Stomach (tissue), 9 donors: ENCODE measurements around the gene PCNT. TPM values are rescaled to one million over a fixed set of nuclear protein-coding genes. Genes with fewer than 3 reads are reported as not detected.
"Not testable (repeated sequence)": the region's sequence is repeated elsewhere in the genome, so short reads cannot be mapped to it uniquely, and the experiment has no call there.

ENCODE experiments used
- DNase-seq, 2 donors: peaks; one replicate each; pipeline versions ENCODE4 v3.0.0 to v3.0.0-alpha.2; 2013 to 2019
- H3K27ac ChIP-seq, 5 donors: fragments of 200-600 bp in 4 of 5; sonication (generic) in 4 of 5; one replicate each; pipeline ENCODE4 v1.5.1; 2013 to 2019; ENCODE audit warnings: mild to moderate bottlenecking in 1 of 5, moderate library complexity in 1 of 5
- H3K27me3 ChIP-seq, 3 donors: fragments of 200-600 bp; sonication (generic); one replicate each; pipeline ENCODE4 v1.5.1; 2017 to 2019; ENCODE audit warnings: mixed run types in 1 of 3
- H3K36me3 ChIP-seq, 4 donors: fragments of 200-600 bp; sonication (generic); 1 replicate in 3 of 4; 2 replicates in 1 of 4; pipeline ENCODE4 v1.5.1; 2016 to 2019
- H3K4me1 ChIP-seq, 4 donors: fragments of 200-600 bp; sonication (generic); one replicate each; pipeline ENCODE4 v1.5.1; 2016 to 2019
- H3K4me3 ChIP-seq, 4 donors: fragments of 200-600 bp; sonication (generic) in 3 of 4; one replicate each; pipeline ENCODE4 v1.5.1; 2016 to 2019; ENCODE audit warnings: mild to moderate bottlenecking in 1 of 4
- H3K9me3 ChIP-seq, 4 donors: fragments of 200-600 bp; sonication (generic); one replicate each; pipeline ENCODE4 v1.5.1; 2016 to 2019
- EP300 ChIP-seq: sonication (generic); formaldehyde crosslinking; IDR thresholded peaks from one replicate; pipeline ENCODE4 v1.6.1; 2017; ENCODE audit warnings: antibody characterized with exemption
- POLR2A ChIP-seq, 4 donors: fragments of 450-650 bp; IDR thresholded peaks; one replicate each; pipeline ENCODE4 v1.6.1; 2016; ENCODE audit warnings: antibody characterized with exemption in 4 of 4, control low read depth in 2 of 4, mild to moderate bottlenecking in 1 of 4, moderate library complexity in 1 of 4
- POLR2AphosphoS5 ChIP-seq, 3 donors: sonication (generic); formaldehyde crosslinking; IDR thresholded peaks; one replicate each; pipeline ENCODE4 v1.6.1; 2016; ENCODE audit warnings: antibody characterized with exemption in 3 of 3
- WGBS, 5 donors: extraction: QIAGEN DNeasy Blood & Tissue Kit in 3 of 5; methylation state at CpG; one replicate each; pipeline versions ENCODE4 v1.1.5 to v1.1.7; 2013 to 2018; 5-methylcytosine and 5-hydroxymethylcytosine counted together
- intact Hi-C: fragments of 100-400 bp; cut with DNase I; formaldehyde crosslinking; loops from one replicate; pipeline ENCODE4 v1.15.1; 2023; ENCODE audit warnings: low total_unique reads
- polyA plus RNA-seq, 3 donors: library from polyadenylated mRNA; stranded (reverse); fragments of 200-250 nt; gene quantifications; one replicate each; pipeline ENCODE4 v1.2.3, GENCODE V29; 2013
- total RNA-seq, 5 donors: library from RNA; depleted of rRNA; stranded (reverse); fragments of >200 nt; gene quantifications; one replicate each; pipeline versions ENCODE4 v1.1.0 to v1.2.3, GENCODE V29; 2014 to 2016
- TF ChIP-seq, protein P1 (sequence below), 7 experiments: fragments of 450-650 bp in 4 of 7; fragments of 200-600 bp in 3 of 7; sonication (generic) in 3 of 7; IDR thresholded peaks; one replicate each; pipeline ENCODE4 v1.5.1; 2016 to 2019; ENCODE audit warnings: antibody characterized with exemption in 7 of 7, control low read depth in 2 of 7, mild to moderate bottlenecking in 1 of 7
- donor health status: healthy with polysubstance abuse.
- donor health status: Bipolar disorder and iron deficiency.
- donor health status: healthy.

PCNT gene
- total and polyA plus RNA-seq, 8 donors, result 4.7 to 133 (median 38.4) TPM

- Histone ChIP-seq H3K4me1 (peaks cover 0 to 12% (median 0%) of the 10 kb centered on the region in 4 donors), H3K36me3 (peaks cover 7 to 47% (median 35%) of the 10 kb centered on the region in 4 donors), H3K27me3 (no peaks in the 10 kb centered on the region), H3K27ac (no peak overlapping the region), H3K4me3 (no peak overlapping the region), H3K9me3 (peaks cover 0 to 17% (median 11%) of the 10 kb centered on the region in 4 donors)
- WGBS, 5 donors, result 90 to 98% (median 95%) methylated on average over 5 of the region's 5 CpGs
- intact Hi-C loops, result no loop called here
- TF ChIP-seq POLR2A (IDR thresholded peaks at IDR 0.05) (no peak), POLR2AphosphoS5 (IDR thresholded peaks at IDR 0.05) (no peak), EP300 (no peak)
- TF ChIP-seq, protein P1, sequence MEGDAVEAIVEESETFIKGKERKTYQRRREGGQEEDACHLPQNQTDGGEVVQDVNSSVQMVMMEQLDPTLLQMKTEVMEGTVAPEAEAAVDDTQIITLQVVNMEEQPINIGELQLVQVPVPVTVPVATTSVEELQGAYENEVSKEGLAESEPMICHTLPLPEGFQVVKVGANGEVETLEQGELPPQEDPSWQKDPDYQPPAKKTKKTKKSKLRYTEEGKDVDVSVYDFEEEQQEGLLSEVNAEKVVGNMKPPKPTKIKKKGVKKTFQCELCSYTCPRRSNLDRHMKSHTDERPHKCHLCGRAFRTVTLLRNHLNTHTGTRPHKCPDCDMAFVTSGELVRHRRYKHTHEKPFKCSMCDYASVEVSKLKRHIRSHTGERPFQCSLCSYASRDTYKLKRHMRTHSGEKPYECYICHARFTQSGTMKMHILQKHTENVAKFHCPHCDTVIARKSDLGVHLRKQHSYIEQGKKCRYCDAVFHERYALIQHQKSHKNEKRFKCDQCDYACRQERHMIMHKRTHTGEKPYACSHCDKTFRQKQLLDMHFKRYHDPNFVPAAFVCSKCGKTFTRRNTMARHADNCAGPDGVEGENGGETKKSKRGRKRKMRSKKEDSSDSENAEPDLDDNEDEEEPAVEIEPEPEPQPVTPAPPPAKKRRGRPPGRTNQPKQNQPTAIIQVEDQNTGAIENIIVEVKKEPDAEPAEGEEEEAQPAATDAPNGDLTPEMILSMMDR (IDR thresholded peaks at IDR 0.05), result no peak
- DNase-seq, result no peak
These were observed 124.2 kb downstream of the PCNT start for GRCh38 chr21:46448108-46448507.

DNA sequence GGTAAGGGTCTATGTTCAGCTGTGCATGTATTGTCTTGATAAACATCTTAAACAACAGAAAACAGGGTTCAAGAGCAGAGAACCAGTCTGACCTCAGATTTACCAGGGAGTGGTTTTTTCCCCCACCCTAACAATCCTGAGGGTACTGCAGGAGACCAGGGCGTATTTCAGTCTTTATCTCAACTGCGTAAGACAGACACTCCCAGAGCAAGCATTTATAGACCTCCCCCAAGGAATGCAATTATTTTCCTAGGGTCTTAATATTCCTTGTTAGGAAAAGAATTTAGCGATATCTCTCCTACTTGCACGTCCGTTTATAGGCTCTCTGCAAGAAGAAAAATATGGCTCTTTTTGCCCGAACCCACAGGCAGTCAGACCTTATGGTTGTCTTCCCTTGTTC lies 124.9 kb downstream of the PCNT start:
- peaks cover 7 to 40% (median 28%) of the 10 kb centered on the region in 4 donors for H3K36me3 ChIP-seq
- 94 to 98% (median 96%) methylated on average over 6 of the region's 6 CpGs for WGBS, 5 donors
- DNase-seq, H3K4me3 ChIP-seq, intact Hi-C loops, H3K27me3 ChIP-seq, H3K27ac ChIP-seq: not testable (repeated sequence)
- H3K9me3 ChIP-seq, result peaks cover 0 to 17% (median 11%) of the 10 kb centered on the region in 4 donors
- H3K4me1 ChIP-seq, result peaks cover 0 to 16% (median under 1%) of the 10 kb centered on the region in 4 donors

DNA sequence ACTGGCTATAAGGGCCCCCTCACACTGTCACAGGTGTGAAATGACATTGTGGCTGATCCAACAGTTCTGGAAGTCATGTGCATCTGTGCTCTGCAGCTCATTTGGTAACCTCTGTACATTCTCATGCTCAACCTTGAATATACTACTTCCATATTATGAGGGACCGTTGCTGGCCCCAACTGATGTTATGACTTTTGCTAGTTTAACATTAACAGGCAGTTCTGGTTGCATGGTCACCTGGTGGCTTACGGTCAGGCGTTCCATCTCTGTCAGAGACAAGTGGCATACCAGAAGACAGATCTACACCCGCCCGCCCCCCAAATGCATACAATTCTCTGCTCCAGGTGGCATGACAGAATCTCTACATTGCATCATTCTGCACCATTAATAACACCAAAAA lies 128.8 kb downstream of the PCNT start:
- WGBS, 5 donors, result 85 to 98% (median 93%) methylated on average over 5 of the region's 5 CpGs
- Histone ChIP-seq H3K4me3 (no peak overlapping the region), H3K36me3 (peaks cover 0 to 8% (median 1%) of the 10 kb centered on the region in 4 donors), H3K27me3 (no peaks in the 10 kb centered on the region), H3K9me3 (peaks cover 0 to 17% (median 11%) of the 10 kb centered on the region in 4 donors), H3K27ac (no peak overlapping the region), H3K4me1 (peaks cover 14 to 54% (median 33%) of the 10 kb centered on the region in 4 donors)
- intact Hi-C loops, result no loop called here
- DNase-seq, result no peak
- TF ChIP-seq, protein P1 (IDR thresholded peaks at IDR 0.05), result no peak
- TF ChIP-seq EP300 (no peak), POLR2A (IDR thresholded peaks at IDR 0.05) (no peak), POLR2AphosphoS5 (IDR thresholded peaks at IDR 0.05) (no peak)

GRCh38 chr21:46454142-46454541 lies 130.2 kb downstream of the PCNT start:
- H3K9me3 ChIP-seq, result peaks cover 0 to 6% (median 2%) of the 10 kb centered on the region in 4 donors
- H3K36me3 ChIP-seq, result no peaks in the 10 kb centered on the region
- no peak for DNase-seq
- TF ChIP-seq, protein P1 (IDR thresholded peaks at IDR 0.05), result no peak
- no peak for TF ChIP-seq POLR2A (IDR thresholded peaks at IDR 0.05)
- no peak for TF ChIP-seq POLR2AphosphoS5 (IDR thresholded peaks at IDR 0.05)
- no peak for TF ChIP-seq EP300
- WGBS, 5 donors, result 24 to 43% (median 28%) methylated on average over 3 of the region's 3 CpGs
- no peak overlapping the region for H3K4me3 ChIP-seq
- H3K27ac ChIP-seq, result no peak overlapping the region
- intact Hi-C loops, result no loop called here
- peaks cover 22 to 59% (median 36%) of the 10 kb centered on the region in 4 donors for H3K4me1 ChIP-seq
- no peaks in the 10 kb centered on the region for H3K27me3 ChIP-seq

- Histone ChIP-seq H3K9me3 (no peaks in the 10 kb centered on the region), H3K27me3 (no peaks in the 10 kb centered on the region), H3K4me1 (peaks cover 28 to 60% (median 41%) of the 10 kb centered on the region in 4 donors), H3K36me3 (no peaks in the 10 kb centered on the region), H3K27ac (peak overlapping the region in 1 of 5 donors; percentile 2), H3K4me3 (no peak overlapping the region)
- intact Hi-C loops, result no loop called here
- 60 to 77% (median 62%) methylated on average over 4 of the region's 4 CpGs for WGBS, 5 donors
- TF ChIP-seq, protein P1 (IDR thresholded peaks at IDR 0.05), result no peak
- no peak for TF ChIP-seq POLR2AphosphoS5 (IDR thresholded peaks at IDR 0.05)
- no peak for TF ChIP-seq POLR2A (IDR thresholded peaks at IDR 0.05)
- TF ChIP-seq EP300, result no peak
- DNase-seq, result no peak
These were observed 130.9 kb downstream of the PCNT start for GRCh38 chr21:46454634-46455390.
